Esophagus squamous epithelium (tissue), 5 donors: ENCODE results near the gene TALDO1. TPM values are rescaled to one million over a fixed set of nuclear protein-coding genes. Genes with fewer than 3 reads are reported as not detected.

Source experiments
- DNase-seq: peaks from one replicate; lab custom pipeline; 2025; lab: John Stamatoyannopoulos, UW
- H3K27ac ChIP-seq, 4 donors: fragments of 200-600 bp; sonication (generic); one replicate each; pipeline ENCODE4 v1.5.1; 2016 to 2019; ENCODE audit warnings: mild to moderate bottlenecking in 1 of 4
- H3K27me3 ChIP-seq, 4 donors: fragments of 200-600 bp; sonication (generic); 1 replicate in 3 of 4; 2 replicates in 1 of 4; pipeline versions ENCODE4 v1.5.1 to v1.6.0; 2017 to 2021; ENCODE audit warnings: antibody characterized with exemption in 1 of 4
- H3K36me3 ChIP-seq, 3 donors: fragments of 200-600 bp; sonication (generic); one replicate each; pipeline ENCODE4 v1.5.1; 2016 to 2019
- H3K4me1 ChIP-seq, 3 donors: fragments of 200-600 bp; sonication (generic); one replicate each; pipeline ENCODE4 v1.5.1; 2017 to 2019
- H3K4me3 ChIP-seq, 4 donors: fragments of 200-600 bp; sonication (generic); 1 replicate in 3 of 4; 2 replicates in 1 of 4; pipeline ENCODE4 v1.5.1; 2016 to 2019; ENCODE audit warnings: mild to moderate bottlenecking in 2 of 4, moderate library complexity in 1 of 4
- H3K9me3 ChIP-seq, 3 donors: fragments of 200-600 bp; sonication (generic); one replicate each; pipeline ENCODE4 v1.5.1; 2016 to 2019
- POLR2A ChIP-seq, 4 donors: fragments of 450-650 bp; IDR thresholded peaks; one replicate each; pipeline ENCODE4 v1.6.1; 2017; ENCODE audit warnings: antibody characterized with exemption in 4 of 4, mild to moderate bottlenecking in 4 of 4, moderate library complexity in 3 of 4
- WGBS, 2 donors: methylation state at CpG; one replicate each; pipeline ENCODE4 v1.1.5; 2018; 5-methylcytosine and 5-hydroxymethylcytosine counted together
- intact Hi-C: fragments of 100-400 bp; cut with DNase I; formaldehyde crosslinking; loops from one replicate; pipeline ENCODE4 v1.15.0; 2022
- total RNA-seq, 4 donors: library from RNA; depleted of rRNA; stranded (reverse); fragments of >200 nt; gene quantifications; one replicate each; pipeline ENCODE4 v1.1.0, GENCODE V29; 2016
- TF ChIP-seq, protein P1 (sequence below), 6 experiments: fragments of 450-650 bp in 4 of 6; fragments of 200-600 bp in 2 of 6; sonication (generic) in 2 of 6; IDR thresholded peaks; one replicate each; pipeline ENCODE4 v1.5.1; 2016 to 2019; ENCODE audit warnings: antibody characterized with exemption in 6 of 6, mild to moderate bottlenecking in 4 of 6, moderate library complexity in 4 of 6
- donor health status: DM: yes; HTN: yes; CAD: no.

Gene TALDO1
- 100 to 1,000 TPM; 311 to 629 (median 504) TPM for total RNA-seq

DNA sequence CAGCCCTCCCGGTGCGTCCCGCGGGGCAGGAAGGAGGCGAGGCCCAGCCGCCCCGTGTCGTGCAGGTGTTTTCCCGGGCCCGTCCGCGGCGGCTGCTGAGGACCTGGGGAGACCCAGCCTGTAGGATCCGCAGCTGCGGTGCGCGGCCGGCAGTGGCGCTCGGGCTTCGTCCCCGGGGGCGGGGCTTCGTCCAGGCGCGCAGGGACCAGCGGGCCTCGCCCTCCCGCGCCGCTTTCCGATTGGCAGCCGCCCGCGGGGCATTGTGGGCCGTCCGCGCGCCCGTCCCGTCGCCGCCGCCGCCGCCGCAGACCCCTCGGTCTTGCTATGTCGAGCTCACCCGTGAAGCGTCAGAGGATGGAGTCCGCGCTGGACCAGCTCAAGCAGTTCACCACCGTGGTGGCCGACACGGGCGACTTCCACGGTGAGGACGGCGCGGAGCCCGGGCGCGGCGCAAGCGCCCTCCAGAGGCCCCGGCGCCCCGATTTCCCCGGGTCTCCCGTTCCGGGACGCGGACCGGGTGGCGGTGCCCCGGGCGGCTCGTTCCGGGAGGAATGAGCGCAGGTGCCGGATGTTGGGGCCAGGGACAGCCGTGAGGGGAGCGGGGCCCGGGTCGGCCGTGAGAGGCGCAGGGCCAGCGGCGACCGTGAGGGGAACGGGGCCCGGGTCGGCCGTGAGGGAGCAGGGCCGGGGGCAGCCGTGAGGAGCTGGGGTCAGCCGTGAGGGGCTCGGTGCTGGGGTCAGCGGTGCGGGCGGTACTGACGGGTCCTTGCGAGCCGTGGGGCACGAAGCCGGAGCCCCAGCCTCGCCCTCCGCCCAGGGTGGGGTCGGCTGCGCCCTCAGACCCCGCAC, at the start of gene TALDO1:
TSS of gene TALDO1 (plus strand) at position 307 of the 849 bp plus-strand sequence. CDS start at position 325, 18 bp downstream.
- intact Hi-C loops, result no loop called here

DNA sequence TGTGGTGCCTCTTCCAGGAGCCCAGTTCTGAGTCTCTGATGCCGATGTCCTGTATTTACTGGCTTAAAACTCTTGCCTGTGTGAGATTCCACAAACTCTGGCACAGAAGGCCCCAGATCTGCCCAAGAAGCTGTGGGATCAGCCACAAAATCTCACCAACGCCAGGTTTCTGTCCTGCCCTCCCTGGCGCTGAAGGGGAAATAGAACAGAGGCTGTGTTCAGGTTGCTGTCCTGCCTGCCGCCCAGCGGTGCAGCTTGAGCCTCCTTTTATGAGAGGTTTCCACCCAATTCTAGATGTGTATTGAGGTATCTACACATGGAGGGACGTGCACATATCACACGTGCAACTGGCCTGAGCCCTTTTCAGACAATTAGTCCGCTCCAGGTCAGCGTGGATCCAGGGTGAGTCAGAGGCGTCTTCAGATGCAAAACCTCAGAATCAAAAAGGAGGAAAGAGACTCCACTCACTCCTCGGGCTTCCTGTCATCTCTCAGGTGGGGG, 49.4 kb upstream of the TALDO1 start:
- H3K36me3 ChIP-seq, result peaks cover 0 to 36% (median 0%) of the 10 kb centered on the region in 3 donors
- WGBS, 2 donors, result 34 to 39% methylated on average over 8 to 11 of the region's 11 CpGs

More for the DNA sequence above, at the start of gene TALDO1:
- no peaks in the 10 kb centered on the region for H3K9me3 ChIP-seq
- DNase-seq, result peak; percentile 44
- peak in 3 of 4 donors; percentile 65 to 85 (median 74) for TF ChIP-seq POLR2A (IDR thresholded peaks at IDR 0.05)
- TF ChIP-seq, protein P1, sequence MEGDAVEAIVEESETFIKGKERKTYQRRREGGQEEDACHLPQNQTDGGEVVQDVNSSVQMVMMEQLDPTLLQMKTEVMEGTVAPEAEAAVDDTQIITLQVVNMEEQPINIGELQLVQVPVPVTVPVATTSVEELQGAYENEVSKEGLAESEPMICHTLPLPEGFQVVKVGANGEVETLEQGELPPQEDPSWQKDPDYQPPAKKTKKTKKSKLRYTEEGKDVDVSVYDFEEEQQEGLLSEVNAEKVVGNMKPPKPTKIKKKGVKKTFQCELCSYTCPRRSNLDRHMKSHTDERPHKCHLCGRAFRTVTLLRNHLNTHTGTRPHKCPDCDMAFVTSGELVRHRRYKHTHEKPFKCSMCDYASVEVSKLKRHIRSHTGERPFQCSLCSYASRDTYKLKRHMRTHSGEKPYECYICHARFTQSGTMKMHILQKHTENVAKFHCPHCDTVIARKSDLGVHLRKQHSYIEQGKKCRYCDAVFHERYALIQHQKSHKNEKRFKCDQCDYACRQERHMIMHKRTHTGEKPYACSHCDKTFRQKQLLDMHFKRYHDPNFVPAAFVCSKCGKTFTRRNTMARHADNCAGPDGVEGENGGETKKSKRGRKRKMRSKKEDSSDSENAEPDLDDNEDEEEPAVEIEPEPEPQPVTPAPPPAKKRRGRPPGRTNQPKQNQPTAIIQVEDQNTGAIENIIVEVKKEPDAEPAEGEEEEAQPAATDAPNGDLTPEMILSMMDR (IDR thresholded peaks at IDR 0.05), result peak in 3 of 6 experiments; percentile 8 to 40 (median 22)
- peak within 1 kb of the TSS; percentile 92 to 96 (median 94) for H3K27ac ChIP-seq
- 0% methylated on average over 2 to 3 of the region's 112 CpGs for WGBS, 2 donors
- peaks cover 4 to 56% (median 22%) of the 10 kb centered on the region in 3 donors for H3K4me1 ChIP-seq
- no peaks in the 10 kb centered on the region for H3K27me3 ChIP-seq
- H3K4me3 ChIP-seq, result peak within 1 kb of the TSS; percentile 83 to 96 (median 88)
- H3K36me3 ChIP-seq, result peaks cover 0 to 20% (median 0%) of the 10 kb centered on the region in 3 donors

DNA sequence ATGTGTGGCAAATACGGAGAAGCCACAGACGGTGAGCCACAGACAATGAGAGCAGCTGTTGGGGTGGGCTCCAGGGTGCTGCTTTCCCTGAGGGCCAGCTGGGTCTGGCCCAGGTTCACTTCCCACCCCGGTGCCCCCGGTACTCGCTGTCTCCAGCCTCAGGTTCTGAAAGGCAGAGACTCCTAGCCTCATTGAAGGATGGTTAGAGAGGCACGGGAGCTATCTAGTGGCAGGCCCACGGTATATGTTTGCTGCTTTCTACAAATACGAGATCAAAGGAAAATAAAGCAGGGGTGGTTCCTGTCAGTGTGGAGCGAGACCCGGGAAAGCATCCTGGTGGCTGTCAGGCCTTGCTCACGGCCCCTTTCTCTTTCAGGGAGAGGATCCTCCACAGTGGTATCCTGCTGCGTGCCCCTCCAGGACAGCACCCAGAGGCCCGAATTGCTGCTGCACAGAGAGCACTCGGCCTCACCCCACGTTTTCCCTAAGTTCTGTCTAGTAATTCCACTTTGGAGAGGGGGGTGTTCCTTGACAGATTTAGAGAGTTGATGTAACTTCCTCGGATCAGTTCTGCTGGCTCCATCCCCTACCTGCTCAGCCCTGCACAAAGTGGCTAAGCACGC, 48.7 kb upstream of the TALDO1 start:
- peaks cover 0 to 41% (median 0%) of the 10 kb centered on the region in 3 donors for H3K36me3 ChIP-seq
- 70 to 74% methylated on average over 12 to 17 of the region's 17 CpGs for WGBS, 2 donors

More for the DNA sequence above, 49.4 kb upstream of the TALDO1 start:
- TF ChIP-seq, protein P1 (IDR thresholded peaks at IDR 0.05), result no peak
- no peak for TF ChIP-seq POLR2A (IDR thresholded peaks at IDR 0.05)
- DNase-seq, result no peak
- intact Hi-C loops, result no loop called here
- peak overlapping the region; percentile 97 to 100 (median 100) for H3K27ac ChIP-seq
- no peaks in the 10 kb centered on the region for H3K27me3 ChIP-seq
- peak overlapping the region; percentile 64 to 87 (median 74) for H3K4me3 ChIP-seq
- no peaks in the 10 kb centered on the region for H3K9me3 ChIP-seq
- peaks cover 44 to 77% (median 51%) of the 10 kb centered on the region in 3 donors for H3K4me1 ChIP-seq

DNA sequence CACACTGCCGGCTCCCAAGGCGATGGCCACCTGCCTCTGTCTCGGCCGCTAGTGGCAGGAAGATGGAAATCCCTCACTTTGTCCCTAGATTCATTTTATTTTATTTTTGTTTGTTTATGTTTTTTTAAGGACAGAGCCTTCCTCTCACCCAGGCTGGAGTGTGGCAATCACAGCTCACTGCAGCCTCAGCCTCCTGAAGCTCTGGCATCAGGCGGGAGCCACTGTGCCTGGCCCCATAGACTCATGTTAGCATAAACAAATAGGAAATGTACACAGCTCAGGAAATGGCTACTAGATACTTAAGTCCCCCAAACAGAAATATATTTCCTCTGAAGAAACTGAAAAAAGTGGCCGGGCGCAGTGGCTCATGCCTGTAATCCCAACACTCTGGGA, 48.2 kb upstream of the TALDO1 start:
- WGBS, 2 donors, result 84 to 91% methylated on average over 7 of the region's 7 CpGs
- Histone ChIP-seq H3K27me3 (no peaks in the 10 kb centered on the region), H3K36me3 (peaks cover 0 to 46% (median 0%) of the 10 kb centered on the region in 3 donors), H3K9me3 (no peaks in the 10 kb centered on the region), H3K27ac (peak overlapping the region; percentile 97 to 100 (median 100)), H3K4me3 (no peak overlapping the region), H3K4me1 (peaks cover 43 to 77% (median 52%) of the 10 kb centered on the region in 3 donors)
- no peak for DNase-seq
- TF ChIP-seq, protein P1 (IDR thresholded peaks at IDR 0.05), result no peak
- no peak for TF ChIP-seq POLR2A (IDR thresholded peaks at IDR 0.05)
- intact Hi-C loops, result no loop called here

More for the DNA sequence above, 48.7 kb upstream of the TALDO1 start:
- intact Hi-C loops, result no loop called here
- peaks cover 47 to 77% (median 52%) of the 10 kb centered on the region in 3 donors for H3K4me1 ChIP-seq
- no peak for DNase-seq
- TF ChIP-seq, protein P1 (IDR thresholded peaks at IDR 0.05), result no peak
- TF ChIP-seq POLR2A (IDR thresholded peaks at IDR 0.05), result no peak
- H3K4me3 ChIP-seq, result peak overlapping the region in 1 of 4 donors; percentile 74
- peak overlapping the region; percentile 97 to 100 (median 100) for H3K27ac ChIP-seq
- no peaks in the 10 kb centered on the region for H3K9me3 ChIP-seq
- no peaks in the 10 kb centered on the region for H3K27me3 ChIP-seq
